AG10803 (cell line): Measurements from ENCODE around the gene NOTUM.

Experiments
- DNase-seq: peaks from one replicate; pipeline ENCODE4 v3.0.0; 2010; ENCODE audit warnings: low read depth
- H3K4me3 ChIP-seq: 2 replicates; pipeline ENCODE4 v1.5.1; 2011; ENCODE audit warnings: mild to moderate bottlenecking, low read length, control low read depth
- CTCF ChIP-seq: conservative IDR thresholded peaks from 2 replicates; pipeline ENCODE4 v1.5.1; 2011; ENCODE audit warnings: mild to moderate bottlenecking, low read length, control low read depth, inconsistent platforms

The NOTUM gene

DNA sequence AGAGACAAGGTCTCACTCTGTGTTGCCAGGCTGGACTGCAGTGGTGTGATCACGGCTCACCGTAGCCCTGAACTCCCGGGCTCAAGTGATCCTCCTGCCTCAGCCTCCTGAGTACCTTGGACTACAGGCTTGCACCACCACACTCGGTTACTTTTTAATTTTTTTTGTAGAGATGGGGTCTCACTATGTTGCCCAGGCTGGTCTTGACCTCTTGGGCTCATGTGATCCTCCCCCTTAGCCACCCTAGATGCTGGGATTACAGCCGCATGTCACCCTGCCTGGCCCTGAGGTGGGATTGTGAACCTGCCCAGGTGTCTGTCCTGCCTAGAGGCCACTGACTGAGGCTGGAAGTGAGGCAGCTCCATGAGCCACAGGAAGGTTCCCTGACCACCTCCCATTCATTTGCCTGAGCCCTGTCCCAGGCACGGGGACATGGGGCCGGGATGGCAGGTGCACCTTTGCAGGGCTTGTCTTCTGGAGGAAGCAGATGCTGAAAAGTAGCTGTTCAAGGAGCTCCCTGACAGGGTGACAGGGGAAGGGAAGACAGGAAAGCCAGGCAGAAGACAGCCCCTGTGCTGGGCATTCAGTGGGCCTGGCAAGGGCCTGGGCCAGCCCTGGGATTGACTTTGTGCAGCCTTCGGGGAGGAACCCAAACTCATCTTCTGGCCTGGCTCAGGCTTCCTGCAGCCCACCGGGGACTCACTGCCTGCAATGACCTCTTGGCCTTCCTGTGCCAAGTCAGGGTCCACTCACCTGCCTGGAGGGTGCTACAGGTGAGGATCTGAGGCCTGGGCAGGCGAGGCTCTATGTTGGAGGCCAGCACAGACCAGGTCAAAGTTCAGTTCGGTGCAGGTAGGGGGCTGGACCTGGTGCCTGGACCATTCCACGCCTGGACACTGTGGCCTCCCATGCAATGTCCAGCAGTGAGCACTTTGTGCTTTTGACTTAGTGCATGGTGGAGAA, 8.1 kb upstream of the NOTUM start:
- no peak for TF ChIP-seq CTCF
- H3K4me3 ChIP-seq, result no peak overlapping the region
- no peak for DNase-seq

GRCh38 chr17:81968396-81968745, 7.4 kb upstream of the NOTUM start:
- DNase-seq, result no peak
- H3K4me3 ChIP-seq, result no peak overlapping the region
- no peak for TF ChIP-seq CTCF

- peak; percentile 71 for DNase-seq
- H3K4me3 ChIP-seq, result no peak overlapping the region
- no peak for TF ChIP-seq CTCF
Measured at GRCh38 chr17:81967533-81968395, 6.8 kb upstream of the NOTUM start.

GRCh38 chr17:81967244-81967532, 6.2 kb upstream of the NOTUM start:
- no peak for DNase-seq
- TF ChIP-seq CTCF, result no peak
- no peak overlapping the region for H3K4me3 ChIP-seq

DNA sequence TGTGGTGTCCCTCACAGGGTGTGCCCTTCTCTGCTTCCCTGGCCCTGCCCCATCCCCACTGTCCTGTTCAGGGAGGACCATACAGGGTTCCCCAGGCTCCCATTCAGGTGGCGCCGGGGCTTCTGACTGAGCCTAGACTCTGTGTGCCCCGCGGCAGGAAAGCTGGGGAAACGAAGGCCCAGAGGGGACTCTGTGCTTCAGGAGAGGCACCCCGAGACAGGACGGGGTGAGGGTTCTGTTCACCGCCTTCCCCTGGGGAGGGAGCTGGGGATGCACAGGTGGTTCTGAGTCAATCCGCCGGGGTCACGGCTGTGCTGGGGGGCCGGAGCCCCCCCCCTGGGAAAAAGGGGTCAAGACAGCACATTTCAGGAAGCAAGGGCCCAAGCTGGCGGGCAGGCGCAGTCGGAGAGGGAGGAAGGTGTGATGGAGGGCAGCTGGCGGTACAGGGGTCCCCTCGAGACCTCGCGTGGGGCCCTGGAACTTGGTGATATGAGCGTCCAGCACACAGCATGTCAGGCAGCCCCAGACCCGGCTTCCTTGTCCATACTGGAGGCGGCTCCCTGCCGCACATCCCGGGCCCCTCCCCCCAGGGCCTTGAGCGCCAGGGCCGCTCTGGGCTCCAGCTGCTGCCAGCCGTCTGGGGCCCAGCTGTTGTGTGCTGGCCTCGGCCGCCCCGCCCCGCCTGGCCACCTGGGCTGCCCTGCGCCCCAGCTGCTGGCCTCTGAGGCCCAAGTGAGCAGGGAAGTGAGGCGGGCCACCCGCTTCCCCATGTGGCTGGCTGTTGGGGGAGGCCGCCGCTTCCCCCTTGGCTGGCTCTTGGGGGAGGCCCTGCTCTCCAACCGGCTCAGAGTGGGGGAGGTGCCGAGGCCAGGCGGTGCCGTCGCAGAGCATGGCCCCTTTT, 5.6 kb upstream of the NOTUM start:
- peak; percentile 66 for DNase-seq

More for the DNA sequence above, 5.6 kb upstream of the NOTUM start:
- TF ChIP-seq CTCF, result no peak
- no peak overlapping the region for H3K4me3 ChIP-seq
